Measurements from ENCODE around the gene ASAP3. TPM values are rescaled to one million over a fixed set of nuclear protein-coding genes. Genes with fewer than 3 reads are reported as not detected.

ASAP3 gene
- total and polyA plus RNA-seq, 4 donors, result 8.3 to 25.9 (median 16.7) TPM

DNA sequence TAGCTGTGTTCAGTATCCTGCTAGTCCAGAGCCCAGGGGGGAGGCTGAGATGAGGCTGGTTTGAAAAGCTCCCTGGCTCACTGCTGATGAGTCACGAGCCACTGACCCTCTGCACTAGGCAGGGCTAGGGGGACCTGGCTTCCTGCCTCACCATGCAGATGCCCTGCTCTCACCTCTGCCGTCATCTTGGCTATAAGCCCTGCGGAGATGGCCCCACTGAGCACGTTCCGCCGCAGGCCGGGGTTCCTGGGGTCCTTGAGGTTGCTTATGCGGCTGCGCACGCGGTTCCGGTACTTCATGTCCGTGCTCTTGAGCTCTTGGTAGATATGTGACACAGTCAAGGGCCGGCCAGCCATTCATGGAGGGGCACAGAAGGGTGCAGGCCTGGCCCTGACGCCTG is 90.3 kb downstream of the ASAP3 start (continued):
- TF ChIP-seq, protein P1, sequence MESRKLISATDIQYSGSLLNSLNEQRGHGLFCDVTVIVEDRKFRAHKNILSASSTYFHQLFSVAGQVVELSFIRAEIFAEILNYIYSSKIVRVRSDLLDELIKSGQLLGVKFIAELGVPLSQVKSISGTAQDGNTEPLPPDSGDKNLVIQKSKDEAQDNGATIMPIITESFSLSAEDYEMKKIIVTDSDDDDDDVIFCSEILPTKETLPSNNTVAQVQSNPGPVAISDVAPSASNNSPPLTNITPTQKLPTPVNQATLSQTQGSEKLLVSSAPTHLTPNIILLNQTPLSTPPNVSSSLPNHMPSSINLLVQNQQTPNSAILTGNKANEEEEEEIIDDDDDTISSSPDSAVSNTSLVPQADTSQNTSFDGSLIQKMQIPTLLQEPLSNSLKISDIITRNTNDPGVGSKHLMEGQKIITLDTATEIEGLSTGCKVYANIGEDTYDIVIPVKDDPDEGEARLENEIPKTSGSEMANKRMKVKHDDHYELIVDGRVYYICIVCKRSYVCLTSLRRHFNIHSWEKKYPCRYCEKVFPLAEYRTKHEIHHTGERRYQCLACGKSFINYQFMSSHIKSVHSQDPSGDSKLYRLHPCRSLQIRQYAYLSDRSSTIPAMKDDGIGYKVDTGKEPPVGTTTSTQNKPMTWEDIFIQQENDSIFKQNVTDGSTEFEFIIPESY (IDR thresholded peaks at IDR 0.05), result no peak
- TF ChIP-seq, protein P2, sequence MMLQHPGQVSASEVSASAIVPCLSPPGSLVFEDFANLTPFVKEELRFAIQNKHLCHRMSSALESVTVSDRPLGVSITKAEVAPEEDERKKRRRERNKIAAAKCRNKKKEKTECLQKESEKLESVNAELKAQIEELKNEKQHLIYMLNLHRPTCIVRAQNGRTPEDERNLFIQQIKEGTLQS (IDR thresholded peaks at IDR 0.05), result no peak
- no peak for TF ChIP-seq RAD21 (IDR thresholded peaks at IDR 0.05)

DNA sequence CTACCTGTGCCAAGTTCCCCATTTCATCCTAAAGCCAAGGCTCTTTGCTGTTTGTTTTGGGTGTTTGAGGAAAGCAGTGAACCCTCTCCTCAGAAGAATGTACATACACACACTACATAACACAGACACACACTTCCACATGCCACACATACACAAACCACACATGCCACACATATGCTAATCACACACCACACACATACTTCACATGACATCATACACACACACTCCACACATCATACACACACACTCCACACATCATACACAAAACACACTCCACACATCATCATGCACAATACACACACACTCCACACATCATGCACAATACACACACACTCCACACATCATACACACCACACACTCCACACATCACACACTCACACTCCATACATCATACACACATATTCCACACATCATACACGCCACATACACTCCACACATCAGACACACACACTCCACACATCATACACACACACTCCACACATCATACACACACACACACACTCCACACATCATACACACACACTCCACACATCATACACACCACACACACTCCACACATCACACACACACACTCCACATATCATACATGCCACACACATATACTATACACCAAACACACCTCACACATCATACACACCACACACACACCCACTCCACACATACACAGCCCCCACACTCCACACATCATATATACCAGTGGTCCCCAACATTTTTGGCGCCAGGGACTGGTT is 91.7 kb downstream of the ASAP3 start:
- H3K27ac ChIP-seq (ENCODE audit: low read depth in 1 of 2, low read length in 2 of 2), result no peak overlapping the region
- no peak overlapping the region for H3K9ac ChIP-seq (ENCODE audit: low read depth in 1 of 2, low read length in 2 of 2)
- peaks cover 0 to 7% (median 2%) of the 10 kb centered on the region in 4 donors for H3K4me1 ChIP-seq (ENCODE audit: control insufficient read depth in 4 of 4, insufficient read depth in 4 of 4, low read length in 3 of 4)
- H3K9me3 ChIP-seq (ENCODE audit: control insufficient read depth in 4 of 4, low read length in 3 of 4), result no peaks in the 10 kb centered on the region
- no peaks in the 10 kb centered on the region for H3K27me3 ChIP-seq (ENCODE audit: control insufficient read depth in 4 of 4, insufficient read depth in 4 of 4, low read length in 3 of 4)
- TF ChIP-seq, protein P3, sequence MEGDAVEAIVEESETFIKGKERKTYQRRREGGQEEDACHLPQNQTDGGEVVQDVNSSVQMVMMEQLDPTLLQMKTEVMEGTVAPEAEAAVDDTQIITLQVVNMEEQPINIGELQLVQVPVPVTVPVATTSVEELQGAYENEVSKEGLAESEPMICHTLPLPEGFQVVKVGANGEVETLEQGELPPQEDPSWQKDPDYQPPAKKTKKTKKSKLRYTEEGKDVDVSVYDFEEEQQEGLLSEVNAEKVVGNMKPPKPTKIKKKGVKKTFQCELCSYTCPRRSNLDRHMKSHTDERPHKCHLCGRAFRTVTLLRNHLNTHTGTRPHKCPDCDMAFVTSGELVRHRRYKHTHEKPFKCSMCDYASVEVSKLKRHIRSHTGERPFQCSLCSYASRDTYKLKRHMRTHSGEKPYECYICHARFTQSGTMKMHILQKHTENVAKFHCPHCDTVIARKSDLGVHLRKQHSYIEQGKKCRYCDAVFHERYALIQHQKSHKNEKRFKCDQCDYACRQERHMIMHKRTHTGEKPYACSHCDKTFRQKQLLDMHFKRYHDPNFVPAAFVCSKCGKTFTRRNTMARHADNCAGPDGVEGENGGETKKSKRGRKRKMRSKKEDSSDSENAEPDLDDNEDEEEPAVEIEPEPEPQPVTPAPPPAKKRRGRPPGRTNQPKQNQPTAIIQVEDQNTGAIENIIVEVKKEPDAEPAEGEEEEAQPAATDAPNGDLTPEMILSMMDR (IDR thresholded peaks at IDR 0.05; ENCODE audit: low read depth, low read length, missing input control), result no peak
- no peak for TF ChIP-seq FOXA1 (IDR thresholded peaks at IDR 0.05)
- TF ChIP-seq JUND (IDR thresholded peaks at IDR 0.05), result no peak
- TF ChIP-seq, protein P4, sequence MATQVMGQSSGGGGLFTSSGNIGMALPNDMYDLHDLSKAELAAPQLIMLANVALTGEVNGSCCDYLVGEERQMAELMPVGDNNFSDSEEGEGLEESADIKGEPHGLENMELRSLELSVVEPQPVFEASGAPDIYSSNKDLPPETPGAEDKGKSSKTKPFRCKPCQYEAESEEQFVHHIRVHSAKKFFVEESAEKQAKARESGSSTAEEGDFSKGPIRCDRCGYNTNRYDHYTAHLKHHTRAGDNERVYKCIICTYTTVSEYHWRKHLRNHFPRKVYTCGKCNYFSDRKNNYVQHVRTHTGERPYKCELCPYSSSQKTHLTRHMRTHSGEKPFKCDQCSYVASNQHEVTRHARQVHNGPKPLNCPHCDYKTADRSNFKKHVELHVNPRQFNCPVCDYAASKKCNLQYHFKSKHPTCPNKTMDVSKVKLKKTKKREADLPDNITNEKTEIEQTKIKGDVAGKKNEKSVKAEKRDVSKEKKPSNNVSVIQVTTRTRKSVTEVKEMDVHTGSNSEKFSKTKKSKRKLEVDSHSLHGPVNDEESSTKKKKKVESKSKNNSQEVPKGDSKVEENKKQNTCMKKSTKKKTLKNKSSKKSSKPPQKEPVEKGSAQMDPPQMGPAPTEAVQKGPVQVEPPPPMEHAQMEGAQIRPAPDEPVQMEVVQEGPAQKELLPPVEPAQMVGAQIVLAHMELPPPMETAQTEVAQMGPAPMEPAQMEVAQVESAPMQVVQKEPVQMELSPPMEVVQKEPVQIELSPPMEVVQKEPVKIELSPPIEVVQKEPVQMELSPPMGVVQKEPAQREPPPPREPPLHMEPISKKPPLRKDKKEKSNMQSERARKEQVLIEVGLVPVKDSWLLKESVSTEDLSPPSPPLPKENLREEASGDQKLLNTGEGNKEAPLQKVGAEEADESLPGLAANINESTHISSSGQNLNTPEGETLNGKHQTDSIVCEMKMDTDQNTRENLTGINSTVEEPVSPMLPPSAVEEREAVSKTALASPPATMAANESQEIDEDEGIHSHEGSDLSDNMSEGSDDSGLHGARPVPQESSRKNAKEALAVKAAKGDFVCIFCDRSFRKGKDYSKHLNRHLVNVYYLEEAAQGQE (IDR thresholded peaks at IDR 0.05), result no peak
- TF ChIP-seq, protein P1 (IDR thresholded peaks at IDR 0.05), result no peak
- TF ChIP-seq HNF4A (conservative IDR thresholded peaks at IDR 0.05), result no peak
- TF ChIP-seq GABPA (IDR thresholded peaks at IDR 0.05 in 1 of 2, conservative IDR thresholded peaks at IDR 0.05 in 1 of 2), result no peak
- DNase-seq (ENCODE audit: low spot score), result no peak
- WGBS, result 82% methylated on average over 2 of the region's 2 CpGs
- H3K36me3 ChIP-seq (ENCODE audit: control insufficient read depth in 4 of 4, insufficient read depth in 3 of 4, low read depth in 1 of 4, low read length in 3 of 4), result peaks cover 0 to 30% (median 10%) of the 10 kb centered on the region in 4 donors
- H3K4me3 ChIP-seq (ENCODE audit: low read depth in 1 of 3, low read length in 3 of 3), result no peak overlapping the region
